ENCODE results near the gene PTPN21.

DNA sequence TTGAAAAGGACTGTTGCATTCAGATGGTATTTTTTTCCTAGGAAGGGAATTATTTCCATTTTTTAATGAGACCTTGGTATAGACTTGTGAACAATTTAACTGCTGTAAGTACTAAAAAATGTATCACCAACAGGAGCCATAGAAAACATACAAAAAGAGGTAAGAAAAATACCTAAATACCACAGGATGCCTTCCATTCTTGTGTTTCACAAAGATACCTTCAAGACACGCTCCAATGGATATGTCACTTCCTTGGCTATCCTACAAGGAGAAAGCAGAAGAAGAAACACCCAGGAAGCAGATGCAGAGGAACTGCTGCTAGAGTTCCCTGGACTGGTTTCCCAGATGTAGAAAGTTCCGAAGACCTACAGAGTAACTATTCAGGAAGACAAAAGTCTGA lies 54.2 kb downstream of the PTPN21 start:
- no peak for TF ChIP-seq EZH2 (IDR thresholded peaks at IDR 0.05; ENCODE audit: insufficient read depth, low read length)
- TF ChIP-seq, protein P1, sequence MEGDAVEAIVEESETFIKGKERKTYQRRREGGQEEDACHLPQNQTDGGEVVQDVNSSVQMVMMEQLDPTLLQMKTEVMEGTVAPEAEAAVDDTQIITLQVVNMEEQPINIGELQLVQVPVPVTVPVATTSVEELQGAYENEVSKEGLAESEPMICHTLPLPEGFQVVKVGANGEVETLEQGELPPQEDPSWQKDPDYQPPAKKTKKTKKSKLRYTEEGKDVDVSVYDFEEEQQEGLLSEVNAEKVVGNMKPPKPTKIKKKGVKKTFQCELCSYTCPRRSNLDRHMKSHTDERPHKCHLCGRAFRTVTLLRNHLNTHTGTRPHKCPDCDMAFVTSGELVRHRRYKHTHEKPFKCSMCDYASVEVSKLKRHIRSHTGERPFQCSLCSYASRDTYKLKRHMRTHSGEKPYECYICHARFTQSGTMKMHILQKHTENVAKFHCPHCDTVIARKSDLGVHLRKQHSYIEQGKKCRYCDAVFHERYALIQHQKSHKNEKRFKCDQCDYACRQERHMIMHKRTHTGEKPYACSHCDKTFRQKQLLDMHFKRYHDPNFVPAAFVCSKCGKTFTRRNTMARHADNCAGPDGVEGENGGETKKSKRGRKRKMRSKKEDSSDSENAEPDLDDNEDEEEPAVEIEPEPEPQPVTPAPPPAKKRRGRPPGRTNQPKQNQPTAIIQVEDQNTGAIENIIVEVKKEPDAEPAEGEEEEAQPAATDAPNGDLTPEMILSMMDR (IDR thresholded peaks at IDR 0.05; ENCODE audit: insufficient read depth, low read depth, low read length), result no peak
